IMR-90 (cell line): ENCODE data around the gene XYLT2. TPM values are rescaled to one million over a fixed set of nuclear protein-coding genes. Genes with fewer than 3 reads are reported as not detected.
A peak's percentile ranks its signal among the peaks of the same experiment; 100 is the strongest.

ENCODE experiments used
- ATAC-seq: fragments of 200-7000 bp; cut with Tn5 transposase; 2 replicates; pipeline ENCODE4 v1.9.1; 2020; ENCODE audit warnings: low read depth, mild to moderate bottlenecking, moderate library complexity
- BruUV-seq: library from RNA; stranded (reverse); fragments of 400-500 nt; replicated peaks from 2 replicates; lab custom pipeline; 2021; lab: Mats Ljungman, UMichigan
- CTCF ChIA-PET: fragments of 300-600 bp; formaldehyde crosslinking; extraction: SDS; loops from one replicate; lab custom pipeline; 2021; ENCODE audit warnings: antibody characterized with exemption; lab: Yijun Ruan, JAX
- POLR2A ChIA-PET: fragments of 300-600 bp; sonication (Branson Sonifier 250); formaldehyde crosslinking; loops from one replicate; lab custom pipeline; 2022; ENCODE audit warnings: antibody characterized with exemption; ENCODE audit not compliant: unreplicated experiment; lab: Charles Lee
- DNase-seq: peaks from one replicate; pipeline ENCODE4 v3.0.0; 2013
- H2AFZ ChIP-seq: replicated peaks from 2 replicates; pipeline ENCODE3; 2013; ENCODE audit warnings: low read length, mild to moderate bottlenecking; ENCODE audit not compliant: poor library complexity
- H2AK5ac ChIP-seq: 2 replicates; pipeline ENCODE4 v1.6.1; 2013; ENCODE audit warnings: low read depth, low read length, inconsistent platforms
- H2AK9ac ChIP-seq: replicated peaks from 2 replicates; pipeline ENCODE3; 2013; ENCODE audit warnings: mild to moderate bottlenecking, low read depth, low read length, moderate library complexity; ENCODE audit not compliant: poor library complexity
- H2BK120ac ChIP-seq: 2 replicates; pipeline ENCODE4 v1.6.1; 2013; ENCODE audit warnings: low read depth, low read length, inconsistent platforms
- H2BK15ac ChIP-seq: 3 replicates; pipeline ENCODE4 v1.6.1; 2013; ENCODE audit warnings: low read depth, low read length, inconsistent platforms
- H2BK20ac ChIP-seq: 2 replicates; pipeline ENCODE4 v1.6.1; 2013; ENCODE audit warnings: low read depth, mild to moderate bottlenecking, inconsistent platforms, low read length, moderate library complexity
- H2BK5ac ChIP-seq: 2 replicates; pipeline ENCODE4 v1.6.1; 2013; ENCODE audit warnings: mild to moderate bottlenecking, low read depth, low read length, inconsistent platforms; ENCODE audit not compliant: poor library complexity, severe bottlenecking
- H3K14ac ChIP-seq: replicated peaks from 2 replicates; pipeline ENCODE4 v1.6.1; 2013; ENCODE audit warnings: low read depth, low read length, inconsistent platforms
- H3K18ac ChIP-seq: 2 replicates; pipeline ENCODE4 v1.6.1; 2013; ENCODE audit warnings: low read depth, low read length, control low read depth
- H3K23ac ChIP-seq: 2 replicates; pipeline ENCODE4 v1.6.1; 2013; ENCODE audit warnings: low read depth, low read length, inconsistent platforms
- H3K27ac ChIP-seq: 2 replicates; pipeline ENCODE4 v1.5.1; 2013; ENCODE audit warnings: mild to moderate bottlenecking, control low read depth, low read length; ENCODE audit not compliant: insufficient read depth
- H3K27me3 ChIP-seq: 2 replicates; pipeline ENCODE4 v1.6.1; 2013; ENCODE audit warnings: low read length; ENCODE audit not compliant: control insufficient read depth, insufficient read depth
- H3K36me3 ChIP-seq: 2 replicates; pipeline ENCODE4 v1.6.1; 2013; ENCODE audit warnings: low read length, mixed read lengths; ENCODE audit not compliant: control insufficient read depth, insufficient read depth
- H3K4ac ChIP-seq: 2 replicates; pipeline ENCODE4 v1.6.1; 2013; ENCODE audit warnings: low read depth, low read length, inconsistent platforms
- H3K4me1 ChIP-seq: 2 replicates; pipeline ENCODE4 v1.6.1; 2013; ENCODE audit warnings: low read length, mixed read lengths; ENCODE audit not compliant: control insufficient read depth, insufficient read depth
- H3K4me2 ChIP-seq: 2 replicates; pipeline ENCODE4 v1.6.1; 2013; ENCODE audit warnings: low read depth, mild to moderate bottlenecking, control low read depth, low read length, moderate library complexity
- H3K4me3 ChIP-seq: 2 replicates; pipeline ENCODE4 v1.5.1; 2013; ENCODE audit warnings: low read depth, mild to moderate bottlenecking, control low read depth, low read length, moderate library complexity; ENCODE audit not compliant: insufficient read depth
- H3K56ac ChIP-seq: 2 replicates; pipeline ENCODE4 v1.6.1; 2013; ENCODE audit warnings: low read length, inconsistent platforms; ENCODE audit not compliant: insufficient read depth; ENCODE audit errors: extremely low read depth
- H3K79me1 ChIP-seq, 2 experiments: 2 replicates each; pipeline ENCODE4 v1.6.1; 2013; ENCODE audit warnings: low read length in 2 of 2, inconsistent platforms in 1 of 2, low read depth in 1 of 2
- H3K9ac ChIP-seq: 2 replicates; pipeline ENCODE4 v1.6.1; 2013; ENCODE audit warnings: low read depth, low read length, control low read depth
- H3K9me1 ChIP-seq: 2 replicates; pipeline ENCODE4 v1.6.1; 2013; ENCODE audit warnings: low read length, inconsistent platforms; ENCODE audit not compliant: insufficient read depth
- H3K9me3 ChIP-seq: 2 replicates; pipeline ENCODE4 v1.6.1; 2013; ENCODE audit warnings: low read length; ENCODE audit not compliant: control insufficient read depth, insufficient read depth
- H4K20me1 ChIP-seq: 2 replicates; pipeline ENCODE4 v1.6.1; 2013; ENCODE audit warnings: low read length, inconsistent platforms; ENCODE audit not compliant: insufficient read depth
- H4K5ac ChIP-seq: 2 replicates; pipeline ENCODE4 v1.6.1; 2013; ENCODE audit warnings: mild to moderate bottlenecking, low read depth, low read length, control low read depth
- H4K8ac ChIP-seq, 2 experiments: 2 replicates each; pipeline ENCODE4 v1.6.1; 2013; ENCODE audit warnings: low read depth in 2 of 2, low read length in 2 of 2, control low read depth in 1 of 2, inconsistent platforms in 1 of 2
- H4K91ac ChIP-seq: 2 replicates; pipeline ENCODE4 v1.6.1; 2013; ENCODE audit warnings: low read depth, low read length, inconsistent platforms; ENCODE audit not compliant: insufficient read depth
- CEBPB ChIP-seq: IDR thresholded peaks from 2 replicates; pipeline ENCODE4 v1.6.1; 2012; ENCODE audit warnings: low read depth, low read length, improper control_type of control experiment
- FOS ChIP-seq: fragments of 150-350 bp; IDR thresholded peaks from 2 replicates; pipeline ENCODE4 v1.6.1; 2016; ENCODE audit warnings: low read depth, low read length
- WGBS, 2 experiments: methylation state at CpG; one replicate each; pipeline versions ENCODE4 v1.1.5 to v1.1.7; 2013; ENCODE audit warnings: missing lambda C conversion rate in 2 of 2; ENCODE audit not compliant: insufficient read length in 1 of 2; ENCODE audit errors: extremely low coverage in 2 of 2; 5-methylcytosine and 5-hydroxymethylcytosine counted together
- dilution Hi-C: fragments of 300-500 bp; cut with HindIII; formaldehyde crosslinking; loops from one replicate; pipeline ENCODE4 v1.14.3; 2018; ENCODE audit warnings: low sequenced_read_pairs; ENCODE audit not compliant: unreplicated experiment
- in situ Hi-C: fragments of 300-500 bp; cut with MboI; formaldehyde crosslinking; loops from 3 replicates; pipeline ENCODE4 v1.14.3; 2019; ENCODE audit warnings: low sequenced_read_pairs, inconsistent platforms, mixed read lengths
- intact Hi-C: fragments of 100-400 bp; cut with micrococcal nuclease; formaldehyde crosslinking; loops from 2 replicates; pipeline ENCODE4 v1.10.0; 2022
- polyA plus RNA-seq, 3 experiments: library from polyadenylated mRNA; depleted of rRNA; stranded (reverse); fragments of >200 nt; gene quantifications; 2 replicates each; pipeline ENCODE4 v1.2.3, GENCODE V29; 2012; ENCODE audit warnings: low replicate concordance in 1 of 3
- total RNA-seq: library from RNA; depleted of rRNA; stranded (reverse); fragments of >200 nt; gene quantifications from 2 replicates; pipeline ENCODE4 v1.2.3, GENCODE V29; 2012

XYLT2 gene
- total and polyA plus RNA-seq, 2 of the 4 experiments (the other 2 are of a cell fraction), result 27.7 to 31.9 TPM

- H3K79me1 ChIP-seq, result no peaks in the 10 kb centered on the region
- no peaks in the 10 kb centered on the region for H4K20me1 ChIP-seq
- no peak overlapping the region for H3K18ac ChIP-seq
- no peak overlapping the region for H3K27ac ChIP-seq
- no peak overlapping the region for H2AK9ac ChIP-seq
- no peak overlapping the region for H4K8ac ChIP-seq
- H3K23ac ChIP-seq, result no peak overlapping the region
- intact Hi-C loops, result no loop called here
- H3K14ac ChIP-seq, result no peak overlapping the region; the same call in 1 of the 2 replicates
- no peak overlapping the region for H4K91ac ChIP-seq
- H3K9ac ChIP-seq, result no peak overlapping the region
- ATAC-seq, result peak; percentile 53
- H3K4ac ChIP-seq, result 0 out of 2 replicates have a peak overlapping the region, but pooled peaks have one; percentile 29
- BruUV-seq, result no TSS peak
- H2AFZ ChIP-seq, result no peak overlapping the region
- H3K4me1 ChIP-seq, result no peaks in the 10 kb centered on the region; the same call in 1 of the 2 replicates
- CTCF ChIA-PET, result no interaction called here
- no CpG with 5 or more reads among the region's 4 CpGs for WGBS, 2 experiments
- H2BK120ac ChIP-seq, result no peak overlapping the region
- no peak overlapping the region for H2BK15ac ChIP-seq
- dilution Hi-C loops, result no loop called here
- H4K5ac ChIP-seq, result no peak overlapping the region
- H2BK5ac ChIP-seq, result peak overlapping the region; percentile 31
- H3K4me2 ChIP-seq, result no peak overlapping the region
- no peaks in the 10 kb centered on the region for H3K9me3 ChIP-seq
- no peaks in the 10 kb centered on the region for H3K27me3 ChIP-seq
- in situ Hi-C loops, result no loop called here
- peak; percentile 99 for DNase-seq
- peak; percentile 54; the same call in 1 of the 2 replicates for TF ChIP-seq FOS
- TF ChIP-seq CEBPB, result no peak
- POLR2A ChIA-PET, result no interaction called here
- no peaks in the 10 kb centered on the region for H3K36me3 ChIP-seq
- H2BK20ac ChIP-seq, result peak overlapping the region; percentile 22; the same call in 1 of the 2 replicates
- peaks cover 4% of the 10 kb centered on the region for H3K9me1 ChIP-seq
- no peak overlapping the region for H3K4me3 ChIP-seq
- H2AK5ac ChIP-seq, result no peak overlapping the region
- no peak overlapping the region for H3K56ac ChIP-seq
Measured at GRCh38 chr17:50331085-50331791, 14.7 kb upstream of the XYLT2 start.
